ENCODE data around the gene EFCAB11. TPM values are rescaled to one million over a fixed set of nuclear protein-coding genes. Genes with fewer than 3 reads are reported as not detected.
A peak's percentile ranks its signal among the peaks of the same experiment; 100 is the strongest.

EFCAB11 gene
- total RNA-seq, 3 donors from 2014 or later = 6.4 to 13.6 (median 6.9) TPM

DNA sequence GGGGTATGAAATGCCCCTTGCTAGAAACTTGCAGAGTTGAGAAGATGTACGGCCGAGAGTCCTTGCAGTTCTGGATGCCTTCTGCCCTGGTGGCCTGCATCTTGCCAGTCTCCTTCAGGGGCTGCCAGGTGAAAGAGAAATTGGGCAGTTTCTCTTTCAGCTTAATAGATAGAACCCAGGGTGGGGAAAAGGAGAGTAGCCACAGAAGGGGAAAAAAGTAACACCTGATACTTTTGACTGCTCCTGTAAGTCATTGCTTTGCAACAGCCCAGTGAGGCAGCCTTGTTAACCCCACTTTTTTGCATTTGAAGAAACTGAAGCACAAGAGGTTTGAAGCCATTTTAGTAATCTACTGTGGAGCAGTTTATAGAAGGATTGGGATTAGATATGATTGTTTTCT is 28.8 kb upstream of the EFCAB11 start:
- TF ChIP-seq POLR2AphosphoS5 (IDR thresholded peaks at IDR 0.05) = no peak
- TF ChIP-seq, protein P1, sequence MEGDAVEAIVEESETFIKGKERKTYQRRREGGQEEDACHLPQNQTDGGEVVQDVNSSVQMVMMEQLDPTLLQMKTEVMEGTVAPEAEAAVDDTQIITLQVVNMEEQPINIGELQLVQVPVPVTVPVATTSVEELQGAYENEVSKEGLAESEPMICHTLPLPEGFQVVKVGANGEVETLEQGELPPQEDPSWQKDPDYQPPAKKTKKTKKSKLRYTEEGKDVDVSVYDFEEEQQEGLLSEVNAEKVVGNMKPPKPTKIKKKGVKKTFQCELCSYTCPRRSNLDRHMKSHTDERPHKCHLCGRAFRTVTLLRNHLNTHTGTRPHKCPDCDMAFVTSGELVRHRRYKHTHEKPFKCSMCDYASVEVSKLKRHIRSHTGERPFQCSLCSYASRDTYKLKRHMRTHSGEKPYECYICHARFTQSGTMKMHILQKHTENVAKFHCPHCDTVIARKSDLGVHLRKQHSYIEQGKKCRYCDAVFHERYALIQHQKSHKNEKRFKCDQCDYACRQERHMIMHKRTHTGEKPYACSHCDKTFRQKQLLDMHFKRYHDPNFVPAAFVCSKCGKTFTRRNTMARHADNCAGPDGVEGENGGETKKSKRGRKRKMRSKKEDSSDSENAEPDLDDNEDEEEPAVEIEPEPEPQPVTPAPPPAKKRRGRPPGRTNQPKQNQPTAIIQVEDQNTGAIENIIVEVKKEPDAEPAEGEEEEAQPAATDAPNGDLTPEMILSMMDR (IDR thresholded peaks at IDR 0.05) = no peak
- TF ChIP-seq POLR2A (IDR thresholded peaks at IDR 0.05) = no peak
- intact Hi-C loops (cut with DNase I; ENCODE audit: low total_unique reads) = no loop called here
- Histone ChIP-seq H3K4me1 (no peaks in the 10 kb centered on the region), H3K9me3 (no peaks in the 10 kb centered on the region), H3K27ac (no peak overlapping the region), H3K36me3 (no peaks in the 10 kb centered on the region), H3K4me3 (no peak overlapping the region), H3K27me3 (no peaks in the 10 kb centered on the region)
- no peak for DNase-seq (ENCODE audit: low spot score in 2 of 2)

DNA sequence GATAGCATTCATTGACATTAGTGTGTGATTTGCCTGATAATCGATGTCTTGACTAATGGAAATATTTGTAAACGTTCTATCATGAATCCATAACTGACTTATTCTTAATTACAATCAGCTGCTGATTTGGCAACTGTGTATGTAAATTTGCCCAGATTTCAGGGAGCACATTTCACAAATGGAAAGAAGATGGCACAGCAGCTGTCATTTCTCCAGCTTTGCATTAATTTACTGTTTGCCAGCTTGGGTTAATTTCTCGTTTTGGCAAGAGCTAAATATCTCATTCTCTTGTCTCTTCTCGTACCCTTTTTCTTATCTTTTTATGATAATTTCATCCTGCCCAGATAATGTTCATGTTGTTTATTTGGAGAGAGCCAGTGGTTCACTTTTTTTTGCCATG is 24.1 kb upstream of the EFCAB11 start:
- TF ChIP-seq, protein P1 (IDR thresholded peaks at IDR 0.05) = no peak
- TF ChIP-seq POLR2A (IDR thresholded peaks at IDR 0.05) (no peak), POLR2AphosphoS5 (IDR thresholded peaks at IDR 0.05) (no peak)
- Histone ChIP-seq H3K27me3 (no peaks in the 10 kb centered on the region), H3K27ac (no peak overlapping the region), H3K36me3 (no peaks in the 10 kb centered on the region), H3K9me3 (no peaks in the 10 kb centered on the region), H3K4me3 (no peak overlapping the region), H3K4me1 (no peaks in the 10 kb centered on the region)
- no peak for DNase-seq (ENCODE audit: low spot score in 2 of 2)
- intact Hi-C loops (cut with DNase I; ENCODE audit: low total_unique reads) = no loop called here

DNA sequence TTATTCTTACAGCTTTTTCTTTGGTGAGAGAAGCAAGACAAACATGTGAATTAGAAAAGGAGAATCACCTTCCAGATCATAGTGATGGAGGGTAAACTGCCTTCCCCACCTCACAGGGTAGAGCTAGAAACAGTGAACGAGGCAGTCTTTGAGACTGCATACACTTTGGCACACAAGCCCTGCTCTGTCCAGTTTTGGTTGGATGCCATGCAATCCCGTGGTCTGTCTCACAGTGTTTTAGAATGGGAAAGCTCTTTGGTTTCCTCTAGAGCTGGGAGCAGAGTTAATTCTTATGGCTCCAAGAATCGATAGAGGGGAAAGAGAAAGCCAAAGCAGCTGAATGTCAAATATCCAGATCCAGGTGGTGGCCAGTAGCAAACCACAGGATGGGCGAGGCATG is 23.1 kb upstream of the EFCAB11 start:
- no peaks in the 10 kb centered on the region for H3K9me3 ChIP-seq
- no peaks in the 10 kb centered on the region for H3K4me1 ChIP-seq
- TF ChIP-seq POLR2AphosphoS5 (IDR thresholded peaks at IDR 0.05) (no peak), POLR2A (IDR thresholded peaks at IDR 0.05) (no peak)
- TF ChIP-seq, protein P1 (IDR thresholded peaks at IDR 0.05) = no peak
- no peak overlapping the region for H3K4me3 ChIP-seq
- H3K27ac ChIP-seq = no peak overlapping the region
- H3K36me3 ChIP-seq = no peaks in the 10 kb centered on the region
- no peaks in the 10 kb centered on the region for H3K27me3 ChIP-seq
- no peak for DNase-seq (ENCODE audit: low spot score in 2 of 2)
- intact Hi-C loops (cut with DNase I; ENCODE audit: low total_unique reads) = no loop called here

DNA sequence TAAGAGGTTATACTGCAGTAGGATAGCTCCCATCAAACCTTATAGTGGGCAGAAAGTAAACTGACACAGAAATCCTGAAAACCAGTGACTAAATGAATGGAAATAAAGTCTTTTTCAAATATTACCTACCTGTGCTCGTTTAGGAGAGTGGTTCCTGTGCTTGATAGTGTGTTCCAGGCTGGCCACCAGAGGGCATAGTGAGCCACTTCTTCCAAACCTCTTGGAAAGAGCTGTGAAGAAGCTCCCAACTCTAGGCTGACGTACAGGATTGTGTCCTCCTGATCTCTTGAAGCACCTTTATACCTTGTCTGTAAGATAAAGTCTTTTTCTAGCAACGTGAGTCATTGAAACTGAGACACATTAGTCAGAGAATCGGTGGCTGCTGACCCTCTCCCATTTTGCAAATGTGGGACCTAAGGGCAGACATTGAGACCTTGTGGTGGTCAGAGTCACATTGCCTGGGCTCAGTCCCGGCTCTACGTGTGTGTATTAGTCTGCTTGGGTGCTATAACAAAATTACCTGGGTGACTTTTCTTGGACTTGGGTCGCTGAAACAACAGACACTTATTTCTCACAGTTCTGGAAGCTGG is 18.8 kb upstream of the EFCAB11 start:
- intact Hi-C loops (cut with DNase I; ENCODE audit: low total_unique reads) = no loop called here
- no peak for TF ChIP-seq POLR2AphosphoS5 (IDR thresholded peaks at IDR 0.05)
- TF ChIP-seq, protein P1 (IDR thresholded peaks at IDR 0.05) = peak; percentile 41 to 70 (median 70)
- no peak for TF ChIP-seq POLR2A (IDR thresholded peaks at IDR 0.05)
- H3K4me1 ChIP-seq = no peaks in the 10 kb centered on the region

DNA sequence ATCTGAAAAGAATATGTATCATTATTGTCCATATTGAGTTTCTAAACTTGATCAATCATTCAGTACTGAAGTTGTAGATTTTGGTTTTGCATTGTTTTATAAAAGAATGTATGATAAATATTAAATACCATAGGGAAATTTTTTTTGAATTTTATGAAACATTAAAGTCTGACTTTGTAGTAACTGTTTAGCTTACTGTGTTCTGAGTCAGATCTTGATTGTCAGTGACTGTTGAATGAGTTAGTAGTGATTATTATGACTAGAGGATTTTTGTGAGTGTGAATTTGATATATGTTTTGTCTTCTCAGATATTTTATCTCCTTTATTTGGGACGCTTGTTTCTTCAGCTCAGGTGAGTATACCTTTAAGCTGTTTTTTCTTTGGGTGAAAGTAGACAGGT is 11.3 kb upstream of the EFCAB11 start:
- Histone ChIP-seq H3K27me3 (no peaks in the 10 kb centered on the region), H3K4me1 (no peaks in the 10 kb centered on the region), H3K27ac (no peak overlapping the region), H3K9me3 (no peaks in the 10 kb centered on the region), H3K4me3 (no peak overlapping the region), H3K36me3 (peaks cover 3% of the 10 kb centered on the region)
- TF ChIP-seq POLR2A (IDR thresholded peaks at IDR 0.05) = no peak
- no peak for TF ChIP-seq POLR2AphosphoS5 (IDR thresholded peaks at IDR 0.05)
- TF ChIP-seq, protein P1 (IDR thresholded peaks at IDR 0.05) = no peak
- no peak for DNase-seq (ENCODE audit: low spot score in 2 of 2)
- intact Hi-C loops (cut with DNase I; ENCODE audit: low total_unique reads) = no loop called here

More for the DNA sequence above, 18.8 kb upstream of the EFCAB11 start:
- Histone ChIP-seq H3K36me3 (no peaks in the 10 kb centered on the region), H3K4me3 (no peak overlapping the region), H3K9me3 (no peaks in the 10 kb centered on the region), H3K27ac (no peak overlapping the region), H3K27me3 (no peaks in the 10 kb centered on the region)
- peak in 1 of 2 donors; percentile 24 for DNase-seq (ENCODE audit: low spot score in 2 of 2)

All from breast epithelium (tissue), 4 donors.